Activated naive CD4-positive, alpha-beta T cell treated with anti-CD3 and anti-CD28 coated beads for 36 hours (primary cell): Measurements from ENCODE around the gene TBC1D24. TPM values are rescaled to one million over a fixed set of nuclear protein-coding genes. Genes with fewer than 3 reads are reported as not detected.
A peak's percentile ranks its signal among the peaks of the same experiment; 100 is the strongest.

Experiments used
- CTCF ChIA-PET: fragments of 350-600 bp; sonication (Branson Sonifier 250); formaldehyde crosslinking; loops from one replicate; lab custom pipeline; 2021; ENCODE audit warnings: antibody characterized with exemption; lab: Charles Lee
- DNase-seq: peaks from one replicate; pipeline ENCODE4 v3.0.0-alpha.2; 2020
- H3K27ac Mint-ChIP-seq: one replicate; pipeline ENCODE4 v1.8.0; 2021; ENCODE audit warnings: mild to moderate bottlenecking, mixed read lengths
- H3K27me3 Mint-ChIP-seq: one replicate; pipeline ENCODE4 v1.8.0; 2021; ENCODE audit warnings: low read depth, mixed read lengths
- H3K36me3 Mint-ChIP-seq: one replicate; pipeline ENCODE4 v1.8.0; 2021; ENCODE audit warnings: low read depth, mixed read lengths
- H3K4me1 Mint-ChIP-seq: one replicate; pipeline ENCODE4 v1.8.0; 2021; ENCODE audit warnings: low read depth, mixed read lengths
- H3K4me3 Mint-ChIP-seq: one replicate; pipeline ENCODE4 v1.8.0; 2021; ENCODE audit warnings: mild to moderate bottlenecking, moderate library complexity, mixed read lengths
- H3K9me3 Mint-ChIP-seq: one replicate; pipeline ENCODE4 v1.8.0; 2021; ENCODE audit warnings: mixed read lengths
- intact Hi-C: fragments of 100-400 bp; cut with micrococcal nuclease; formaldehyde crosslinking; loops from one replicate; pipeline ENCODE4 v1.15.1; 2023
- total RNA-seq, 2 experiments: library from RNA; stranded (reverse); gene quantifications; one replicate each; pipeline ENCODE4 v1.2.3, GENCODE V29; 2021

Gene TBC1D24
- total RNA-seq, 2 experiments from 2014 or later = 8.1 to 8.6 TPM

- H3K27me3 Mint-ChIP-seq = no peaks in the 10 kb centered on the region
- H3K4me1 Mint-ChIP-seq = peaks cover 41% of the 10 kb centered on the region
- intact Hi-C loops = loop anchor here (1.0 to 5.0 kb wide), 5 partner anchors 19 to 290 kb away; partner anchors contain the start of genes CCNF, E4F1 and PRSS27
- CTCF ChIA-PET = interaction anchor here (0.5 to 0.7 kb wide), 2 partner anchors 24 to 99 kb away, joined by 3 read pairs; no protein-coding TSS in a partner anchor
- H3K27ac Mint-ChIP-seq = peak overlapping the region; percentile 78
- DNase-seq = no peak
- H3K36me3 Mint-ChIP-seq = peaks cover 4% of the 10 kb centered on the region
- H3K9me3 Mint-ChIP-seq = no peaks in the 10 kb centered on the region
- H3K4me3 Mint-ChIP-seq = peak overlapping the region; percentile 67
Measured at GRCh38 chr16:2512735-2513404, 37.9 kb downstream of the TBC1D24 start.

GRCh38 chr16:2513405-2514332 is 38.7 kb downstream of the TBC1D24 start, which contains the start of gene ATP6V0C:
TSS of gene ATP6V0C (plus strand) at chr16:2513952. CDS start at chr16:2514104, 152 bp downstream.
- Mint-ChIP-seq H3K27ac (peak within 1 kb of the TSS; percentile 91), H3K27me3 (no peaks in the 10 kb centered on the region), H3K9me3 (no peaks in the 10 kb centered on the region), H3K4me3 (peak within 1 kb of the TSS; percentile 90), H3K36me3 (peaks cover 4% of the 10 kb centered on the region), H3K4me1 (peaks cover 49% of the 10 kb centered on the region)
- DNase-seq = peak; percentile 89
- CTCF ChIA-PET = interaction anchor here (0.7 kb wide), 1 partner anchor 25 kb away, joined by 3 read pairs; no protein-coding TSS in a partner anchor
- intact Hi-C loops = loop anchor here (1.0 to 5.0 kb wide), 5 partner anchors 19 to 290 kb away; partner anchors contain the start of genes CCNF, E4F1 and PRSS27

- peak; percentile 51 for DNase-seq
- CTCF ChIA-PET = interaction anchor here (0.7 kb wide), 1 partner anchor 13 kb away, joined by 3 read pairs; no protein-coding TSS in a partner anchor
Measured at GRCh38 chr16:2514333-2515179, 39.6 kb downstream of the TBC1D24 start.

DNA sequence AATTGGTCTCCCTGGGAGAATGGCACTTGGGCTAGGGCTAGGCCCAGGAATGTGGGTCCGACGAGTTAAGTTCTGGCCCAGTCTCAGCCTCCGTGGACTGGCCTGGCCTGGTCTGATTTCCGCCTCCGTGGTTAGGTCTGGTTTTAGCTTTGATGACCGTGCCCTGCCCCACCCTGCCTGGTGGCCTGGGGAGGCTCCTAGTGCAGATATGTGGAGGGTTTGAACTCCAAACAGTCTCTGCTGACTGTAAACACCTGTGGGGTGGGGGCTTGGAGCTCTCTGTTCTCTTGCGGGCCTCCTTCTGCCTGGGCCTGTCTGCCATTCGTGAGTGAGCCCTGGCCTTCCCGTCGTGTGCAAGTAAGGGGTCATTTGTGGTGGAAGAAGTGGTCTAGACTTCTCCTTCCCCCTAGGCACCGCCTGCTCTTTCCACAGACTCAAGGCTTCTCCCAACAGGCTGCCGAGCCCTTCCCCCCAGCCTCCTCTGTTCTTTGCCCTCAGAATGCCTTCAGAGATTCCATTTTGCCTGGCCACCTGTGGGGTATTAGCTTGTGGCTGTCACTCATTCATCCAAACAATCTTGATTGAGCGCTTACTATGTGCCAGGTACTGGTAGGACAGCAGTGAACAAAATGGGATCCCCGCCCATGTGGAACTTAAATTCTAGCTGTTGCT is 40.4 kb downstream of the TBC1D24 start:
- peak overlapping the region; percentile 90 for H3K4me3 Mint-ChIP-seq
- H3K9me3 Mint-ChIP-seq = no peaks in the 10 kb centered on the region
- H3K27me3 Mint-ChIP-seq = no peaks in the 10 kb centered on the region
- intact Hi-C loops = no loop called here
- CTCF ChIA-PET = interaction anchor here (0.7 kb wide), 1 partner anchor 14 kb away, joined by 3 read pairs; no protein-coding TSS in a partner anchor
- peak overlapping the region; percentile 91 for H3K27ac Mint-ChIP-seq
- peaks cover 7% of the 10 kb centered on the region for H3K36me3 Mint-ChIP-seq
- no peak for DNase-seq
- H3K4me1 Mint-ChIP-seq = peaks cover 59% of the 10 kb centered on the region

More at GRCh38 chr16:2514333-2515179, 39.6 kb downstream of the TBC1D24 start:
- Mint-ChIP-seq H3K9me3 (no peaks in the 10 kb centered on the region), H3K27me3 (no peaks in the 10 kb centered on the region), H3K4me3 (peak overlapping the region; percentile 90), H3K36me3 (peaks cover 4% of the 10 kb centered on the region), H3K4me1 (peaks cover 55% of the 10 kb centered on the region), H3K27ac (peak overlapping the region; percentile 91)
- intact Hi-C loops = loop anchor here (5.0 kb wide), 2 partner anchors 158 to 208 kb away; partner anchors contain the start of gene PRSS27

DNA sequence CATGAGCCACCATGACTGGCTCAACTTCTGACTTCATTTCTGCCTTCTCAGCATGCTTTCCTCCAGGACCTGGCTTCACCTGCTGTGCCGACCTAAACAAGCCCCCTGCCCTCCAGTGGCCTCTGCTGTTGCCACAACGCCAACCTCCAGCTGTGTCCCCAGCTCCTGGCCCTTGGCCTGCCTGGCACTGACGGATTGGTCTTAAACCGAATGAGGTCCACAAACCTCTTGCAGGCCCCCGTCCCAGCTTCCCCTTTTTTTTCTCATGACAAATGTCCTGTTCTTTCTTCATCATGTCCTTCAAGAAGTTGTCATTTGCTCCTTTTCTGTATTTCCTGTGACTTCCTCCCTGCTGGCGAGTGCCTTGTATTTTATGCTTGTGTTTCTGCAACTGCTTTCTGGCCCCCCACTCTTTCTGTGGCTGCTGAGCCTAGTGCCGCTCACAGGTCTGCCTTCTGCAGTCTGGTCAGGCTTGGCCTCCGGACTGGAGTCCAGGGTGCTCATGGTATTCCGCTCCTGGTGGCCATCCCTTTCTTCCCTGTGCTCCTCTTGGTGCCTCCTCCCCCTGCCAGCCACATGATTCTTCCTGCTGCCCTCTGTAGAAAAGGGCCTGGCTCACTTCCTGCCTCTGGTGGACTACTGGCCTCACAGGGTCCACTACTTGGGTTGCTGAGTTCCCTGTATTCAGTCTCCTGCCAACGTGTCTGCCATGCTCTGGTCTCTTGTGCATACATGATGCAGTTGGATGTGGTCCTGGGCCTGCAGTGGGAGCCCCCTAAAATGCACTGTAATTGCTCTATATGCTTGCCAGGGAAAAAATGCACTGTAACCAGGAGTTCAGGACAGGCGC is 41.7 kb downstream of the TBC1D24 start:
- peaks cover 7% of the 10 kb centered on the region for H3K36me3 Mint-ChIP-seq

DNA sequence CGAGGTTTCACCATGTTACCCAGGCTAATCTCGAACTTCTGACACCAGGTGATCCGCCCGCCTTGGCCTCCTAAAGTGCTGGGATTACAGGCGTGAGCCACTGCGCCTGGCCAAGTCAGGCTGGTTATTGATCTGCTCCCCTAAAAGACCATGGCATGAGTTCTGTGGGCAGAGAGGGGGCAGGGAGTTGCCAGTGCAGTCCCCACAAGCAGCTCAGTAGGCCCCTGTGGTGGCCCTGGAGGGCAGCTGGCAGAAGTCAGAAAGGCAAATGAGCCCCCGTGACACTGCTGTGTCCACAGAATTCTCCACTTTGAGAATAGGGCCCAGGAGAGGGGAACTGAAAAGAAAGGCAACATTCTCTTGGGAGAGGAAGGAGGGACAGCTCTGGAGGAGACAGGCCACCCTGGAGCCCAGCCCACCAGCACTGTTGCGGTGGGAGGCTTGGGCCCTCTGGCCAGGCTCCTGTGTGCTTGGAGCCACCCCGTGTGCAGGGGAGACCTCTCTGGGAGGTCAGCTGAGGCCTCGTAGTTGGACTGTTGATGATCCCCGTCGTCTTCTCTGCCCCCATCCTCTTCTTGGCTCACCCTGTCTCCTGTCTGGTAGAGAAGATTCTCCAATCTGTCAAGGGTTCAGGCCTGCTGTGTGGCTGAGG is 43.2 kb downstream of the TBC1D24 start:
- Mint-ChIP-seq H3K4me3 (no peak overlapping the region), H3K27ac (no peak overlapping the region), H3K9me3 (no peaks in the 10 kb centered on the region), H3K36me3 (peaks cover 7% of the 10 kb centered on the region), H3K27me3 (no peaks in the 10 kb centered on the region), H3K4me1 (peaks cover 59% of the 10 kb centered on the region)
- DNase-seq = no peak
- intact Hi-C loops = no loop called here
- CTCF ChIA-PET = interaction anchor here (0.5 kb wide), 1 partner anchor 493 kb away, joined by 3 read pairs; no protein-coding TSS in a partner anchor

More for the DNA sequence above, 41.7 kb downstream of the TBC1D24 start:
- intact Hi-C loops = no loop called here
- DNase-seq = no peak
- CTCF ChIA-PET = no interaction called here
- H3K9me3 Mint-ChIP-seq = no peaks in the 10 kb centered on the region
- peaks cover 64% of the 10 kb centered on the region for H3K4me1 Mint-ChIP-seq
- H3K27me3 Mint-ChIP-seq = no peaks in the 10 kb centered on the region
- H3K4me3 Mint-ChIP-seq = no peak overlapping the region
- H3K27ac Mint-ChIP-seq = peak overlapping the region; percentile 91

DNA sequence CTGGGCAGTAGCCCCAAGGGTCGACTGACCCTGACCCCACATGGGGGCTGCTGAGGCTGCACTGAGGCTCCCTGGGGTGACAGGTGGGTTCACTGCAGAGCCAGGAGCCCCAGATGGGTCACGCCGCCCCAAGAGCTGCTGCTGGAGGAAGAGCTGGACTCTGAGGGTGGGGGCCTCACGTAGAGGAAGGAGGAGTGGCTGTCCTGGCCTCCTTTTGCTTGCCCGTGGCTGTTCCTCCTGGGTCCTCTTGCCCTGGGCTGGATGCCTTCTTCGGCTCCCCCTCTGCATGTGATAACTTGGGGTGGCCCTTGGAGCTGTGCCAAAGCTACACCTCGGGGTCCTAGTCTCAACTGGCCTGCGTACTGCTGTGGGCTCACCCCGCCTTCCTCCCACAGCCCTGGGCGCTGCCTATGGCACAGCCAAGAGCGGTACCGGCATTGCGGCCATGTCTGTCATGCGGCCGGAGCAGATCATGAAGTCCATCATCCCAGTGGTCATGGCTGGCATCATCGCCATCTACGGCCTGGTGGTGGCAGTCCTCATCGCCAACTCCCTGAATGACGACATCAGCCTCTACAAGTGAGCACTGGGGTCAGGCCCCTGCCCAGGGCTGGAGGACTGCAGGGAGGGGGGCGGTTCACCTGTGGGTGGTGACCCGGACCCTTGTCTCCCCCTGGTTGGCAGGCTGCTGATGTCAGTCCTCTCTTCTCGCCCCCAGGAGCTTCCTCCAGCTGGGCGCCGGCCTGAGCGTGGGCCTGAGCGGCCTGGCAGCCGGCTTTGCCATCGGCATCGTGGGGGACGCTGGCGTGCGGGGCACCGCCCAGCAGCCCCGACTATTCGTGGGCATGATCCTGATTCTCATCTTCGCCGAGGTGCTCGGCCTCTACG is 44.1 kb downstream of the TBC1D24 start:
- intact Hi-C loops = no loop called here
- no peaks in the 10 kb centered on the region for H3K9me3 Mint-ChIP-seq
- peaks cover 7% of the 10 kb centered on the region for H3K36me3 Mint-ChIP-seq
- peak overlapping the region; percentile 63 for H3K4me3 Mint-ChIP-seq
- peaks cover 55% of the 10 kb centered on the region for H3K4me1 Mint-ChIP-seq
- DNase-seq = no peak
- H3K27ac Mint-ChIP-seq = peak overlapping the region; percentile 77
- CTCF ChIA-PET = interaction anchor here (0.6 kb wide), 1 partner anchor 631 kb away, joined by 3 read pairs; no protein-coding TSS in a partner anchor
- no peaks in the 10 kb centered on the region for H3K27me3 Mint-ChIP-seq

DNA sequence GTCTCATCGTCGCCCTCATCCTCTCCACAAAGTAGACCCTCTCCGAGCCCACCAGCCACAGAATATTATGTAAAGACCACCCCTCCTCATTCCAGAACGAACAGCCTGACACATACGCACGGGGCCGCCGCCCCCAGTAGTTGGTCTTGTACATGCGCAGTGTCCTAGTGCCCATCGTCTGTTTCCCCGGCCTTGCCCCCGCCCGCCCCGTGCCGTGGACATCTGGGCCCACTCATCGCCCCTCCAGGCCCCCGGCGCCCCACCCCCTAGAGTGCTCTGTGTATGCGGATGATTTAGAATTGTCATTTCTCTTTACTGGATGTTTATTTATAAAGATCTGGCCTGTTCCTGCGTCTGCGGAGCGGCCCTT is 44.8 kb downstream of the TBC1D24 start:
- Mint-ChIP-seq H3K27ac (peak overlapping the region; percentile 77), H3K36me3 (peaks cover 9% of the 10 kb centered on the region), H3K27me3 (no peaks in the 10 kb centered on the region), H3K4me1 (peaks cover 54% of the 10 kb centered on the region), H3K4me3 (peak overlapping the region; percentile 63), H3K9me3 (no peaks in the 10 kb centered on the region)
- CTCF ChIA-PET = interaction anchor here (0.6 kb wide), 1 partner anchor 631 kb away, joined by 3 read pairs; no protein-coding TSS in a partner anchor
- intact Hi-C loops = loop anchor here (1.0 to 5.0 kb wide), 2 partner anchors 13 to 983 kb away; partner anchors contain the start of gene CLUAP1
- DNase-seq = no peak

DNA sequence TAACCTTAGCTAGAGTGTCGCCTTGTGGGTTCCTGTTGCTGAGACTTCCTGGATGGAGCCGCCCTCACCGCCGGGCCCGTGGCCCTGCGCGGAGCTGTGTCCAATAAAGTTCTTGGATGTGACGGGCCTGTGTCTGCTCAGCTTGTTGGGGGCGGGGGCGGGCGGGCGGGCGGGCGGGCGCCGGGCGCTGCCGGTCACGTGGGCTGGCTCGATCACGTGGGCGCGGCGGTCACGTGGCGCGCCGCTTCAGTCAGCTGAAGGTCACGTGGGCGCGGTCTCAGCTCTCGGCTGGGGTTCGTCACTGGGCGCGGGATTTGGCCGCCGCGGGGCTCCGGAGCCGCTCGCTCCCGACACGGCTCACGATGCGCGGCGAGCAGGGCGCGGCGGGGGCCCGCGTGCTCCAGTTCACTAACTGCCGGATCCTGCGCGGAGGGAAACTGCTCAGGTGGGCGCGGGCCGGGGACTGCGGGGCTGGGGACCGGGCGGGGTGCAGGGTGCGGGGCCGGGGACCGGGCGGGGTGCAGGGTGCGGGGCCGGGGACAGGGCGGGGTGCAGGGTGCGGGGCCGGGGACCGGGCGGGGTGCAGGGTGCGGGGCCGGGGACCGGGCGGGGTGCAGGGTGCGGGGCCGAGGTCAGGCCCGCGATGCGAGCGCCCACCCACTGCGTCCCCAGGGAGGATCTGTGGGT is 45.3 kb downstream of the TBC1D24 start, which contains the start of gene AMDHD2:
Gene AMDHD2 (plus strand): TSS at position 275 of the 687 bp plus-strand sequence. CDS start 88 bp downstream, at position 363.
- H3K9me3 Mint-ChIP-seq = no peaks in the 10 kb centered on the region
- H3K36me3 Mint-ChIP-seq = peaks cover 9% of the 10 kb centered on the region
- peak within 1 kb of the TSS; percentile 82 for H3K4me3 Mint-ChIP-seq
- CTCF ChIA-PET = interaction anchor here (1.2 kb wide), 1 partner anchor 11 kb away, joined by 4 read pairs; the partner anchor contains the start of gene CEMP1
- DNase-seq = peak; percentile 92
- peaks cover 51% of the 10 kb centered on the region for H3K4me1 Mint-ChIP-seq
- peak within 1 kb of the TSS; percentile 77 for H3K27ac Mint-ChIP-seq
- intact Hi-C loops = loop anchor here (1.0 to 5.0 kb wide), 2 partner anchors 12 to 982 kb away; partner anchors contain the start of gene CLUAP1
- no peaks in the 10 kb centered on the region for H3K27me3 Mint-ChIP-seq
